HG03460 (cell line): Measurements from ENCODE around the gene DCK.
"Not testable (repeated sequence)": the region's sequence is repeated elsewhere in the genome, so short reads cannot be mapped to it uniquely, and the experiment has no call there.

Experiments
- ATAC-seq: cut with Tn5 transposase; IDR thresholded peaks from one replicate; pipeline ENCODE4 v1.9.1; 2021; ENCODE audit not compliant: unreplicated experiment

DCK gene

DNA sequence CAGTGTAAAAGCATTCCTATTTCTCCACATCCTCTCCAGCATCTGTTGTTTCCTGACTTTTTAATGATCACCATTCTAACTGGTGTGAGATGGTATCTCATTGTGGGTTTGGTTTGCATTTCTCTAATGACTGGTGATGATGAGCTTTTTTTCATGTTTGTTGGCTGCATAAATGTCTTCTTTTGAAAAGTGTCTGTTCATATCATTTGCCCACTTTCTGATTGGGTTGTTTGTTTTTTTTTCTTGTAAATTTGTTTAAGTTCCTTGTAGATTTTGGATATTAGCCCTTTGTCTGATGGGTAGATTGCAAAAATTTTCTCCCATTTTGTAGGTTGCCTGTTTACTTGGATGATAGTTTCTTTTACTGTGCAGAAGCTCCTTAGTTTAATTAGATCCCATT, 6.2 kb downstream of the DCK start:
- not testable (repeated sequence) for ATAC-seq

DNA sequence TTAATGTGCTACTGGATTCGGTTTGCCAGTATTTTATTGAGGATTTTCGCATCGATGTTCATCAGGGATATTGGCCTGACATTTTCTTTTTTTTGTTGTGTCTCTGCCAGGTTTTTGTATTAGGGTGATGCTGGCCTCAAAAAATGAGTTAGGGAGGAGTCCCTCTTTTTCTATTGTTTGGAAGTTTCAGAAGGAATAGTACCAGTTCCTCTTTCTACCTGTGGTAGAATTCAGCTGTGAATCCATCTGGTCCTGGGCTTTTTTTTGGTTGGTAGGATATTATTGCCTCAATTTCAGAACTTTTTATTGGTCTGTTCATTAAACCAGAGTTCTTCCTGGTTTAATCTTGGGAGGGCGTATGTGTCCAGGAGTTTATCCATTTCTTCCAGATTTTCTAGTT, 7.9 kb downstream of the DCK start:
- ATAC-seq: not testable (repeated sequence)

DNA sequence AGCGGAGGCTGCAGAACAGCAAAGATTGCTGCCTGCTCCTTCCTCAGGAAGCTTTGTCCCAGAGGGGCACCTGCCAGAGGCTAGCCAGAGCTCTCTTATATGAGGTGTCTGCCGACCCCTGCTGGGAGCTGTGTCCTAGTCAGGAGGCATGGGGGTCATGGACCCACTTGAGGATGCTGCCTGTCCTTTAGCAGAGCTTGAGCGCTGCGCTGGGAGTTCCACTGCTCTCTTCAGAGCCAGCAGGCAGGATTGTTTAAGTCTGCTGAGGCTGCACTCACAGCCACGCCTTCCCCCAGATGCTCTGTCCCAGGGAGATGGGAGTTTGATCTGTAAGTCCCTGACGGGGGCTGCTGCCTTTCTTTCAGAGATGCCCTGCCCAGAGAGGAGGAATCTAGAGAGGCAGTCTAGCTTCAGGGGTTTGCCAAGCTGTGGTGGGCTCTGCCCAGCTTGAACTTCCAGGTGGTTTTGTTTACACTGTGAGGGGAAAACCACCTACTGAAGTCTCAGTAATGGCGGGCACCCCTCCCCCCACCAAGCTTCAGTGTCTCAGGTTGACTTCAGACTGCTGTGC, 10.9 kb downstream of the DCK start:
- no peak for ATAC-seq

DNA sequence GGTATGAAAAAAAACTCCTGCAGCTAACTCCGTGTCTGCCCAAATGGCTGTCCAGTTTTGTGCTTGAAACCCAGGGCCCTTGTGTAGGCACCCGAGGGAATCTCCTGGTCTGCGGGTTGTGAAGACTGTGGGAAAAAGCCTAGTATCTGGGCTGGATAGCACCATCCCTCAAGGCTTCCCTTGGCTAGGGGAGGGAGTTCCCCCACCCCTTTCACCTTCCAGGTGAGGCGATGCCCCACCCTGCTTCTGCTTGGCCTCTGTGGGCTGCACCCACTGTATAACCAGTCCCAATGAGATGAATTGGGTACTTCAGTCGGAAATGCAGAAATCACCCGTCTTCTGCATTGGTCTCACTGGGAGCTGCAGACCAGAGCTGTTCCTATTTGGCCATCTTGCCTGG, 11.6 kb downstream of the DCK start:
- ATAC-seq: not testable (repeated sequence)

DNA sequence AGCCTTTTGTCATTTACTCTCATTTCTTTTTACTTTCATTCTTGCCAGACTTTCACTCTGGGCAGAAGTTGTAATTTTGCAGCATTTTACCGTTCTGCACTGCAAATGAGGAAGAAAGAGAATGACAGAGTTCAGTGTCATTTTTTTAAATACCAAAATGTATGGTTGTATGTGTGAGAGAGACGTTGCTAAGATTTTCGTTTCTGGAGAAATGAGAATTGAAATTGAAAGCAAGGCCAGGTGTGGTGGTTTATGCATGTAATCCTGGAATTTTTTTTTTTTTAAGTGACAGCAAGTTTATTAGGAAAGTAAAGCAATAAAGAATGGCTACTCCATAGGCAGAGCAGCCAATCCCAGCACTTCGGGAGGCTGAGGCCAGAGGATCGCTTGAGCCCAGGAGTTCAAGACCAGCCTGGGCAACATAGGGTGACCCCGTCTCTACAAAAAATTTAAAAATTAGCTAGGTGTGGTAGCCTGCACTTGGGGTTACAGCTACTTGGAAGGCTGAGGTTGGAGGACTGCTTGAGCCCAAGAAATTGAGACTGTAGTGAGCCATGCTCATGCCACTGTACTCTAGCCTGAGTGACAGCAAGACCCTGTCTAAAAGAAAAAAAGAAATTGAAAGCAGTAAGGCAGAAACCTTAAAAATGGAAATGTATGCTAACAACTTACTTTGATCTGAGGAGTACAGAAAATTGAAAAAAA, 12.9 kb downstream of the DCK start:
- peak; percentile 77 for ATAC-seq

DNA sequence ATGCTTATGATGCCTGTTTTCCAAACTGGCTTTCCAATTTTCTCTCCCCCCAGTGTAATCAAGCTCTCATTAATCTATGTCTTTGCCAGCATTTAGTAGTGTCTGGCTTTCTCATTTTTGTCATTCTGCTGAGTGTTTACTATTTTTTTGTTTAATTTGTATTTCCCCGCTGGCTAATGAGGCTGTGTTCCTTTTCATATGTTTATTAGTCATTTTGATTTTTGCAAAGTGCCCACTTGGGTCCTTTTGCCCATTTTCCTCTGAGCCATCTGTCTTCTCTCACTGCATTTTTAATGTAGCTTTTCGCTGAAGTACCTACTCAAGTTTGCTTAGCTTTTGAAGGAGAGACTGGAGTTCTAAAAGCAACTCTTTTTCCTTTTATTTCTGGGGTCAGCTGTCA, 14.7 kb downstream of the DCK start:
- no peak for ATAC-seq

DNA sequence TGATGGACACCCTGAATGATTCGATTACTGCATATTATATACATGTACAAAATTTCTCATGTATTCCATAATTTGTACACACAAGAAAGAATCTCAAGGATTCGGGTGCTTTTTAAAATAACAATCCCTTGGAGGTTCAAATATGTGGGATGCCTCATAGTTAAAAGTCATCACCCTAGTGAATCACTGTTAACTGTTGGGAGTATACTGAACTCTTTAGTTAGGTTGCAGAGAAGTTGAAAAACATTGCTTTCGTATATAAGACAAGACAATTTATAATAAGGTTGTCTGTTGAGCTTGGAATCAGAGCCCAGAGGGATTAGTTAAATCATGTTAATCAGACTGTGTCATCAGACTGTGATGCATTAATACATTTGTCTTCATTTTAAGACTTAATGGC, 15.6 kb downstream of the DCK start:
- ATAC-seq: no peak

DNA sequence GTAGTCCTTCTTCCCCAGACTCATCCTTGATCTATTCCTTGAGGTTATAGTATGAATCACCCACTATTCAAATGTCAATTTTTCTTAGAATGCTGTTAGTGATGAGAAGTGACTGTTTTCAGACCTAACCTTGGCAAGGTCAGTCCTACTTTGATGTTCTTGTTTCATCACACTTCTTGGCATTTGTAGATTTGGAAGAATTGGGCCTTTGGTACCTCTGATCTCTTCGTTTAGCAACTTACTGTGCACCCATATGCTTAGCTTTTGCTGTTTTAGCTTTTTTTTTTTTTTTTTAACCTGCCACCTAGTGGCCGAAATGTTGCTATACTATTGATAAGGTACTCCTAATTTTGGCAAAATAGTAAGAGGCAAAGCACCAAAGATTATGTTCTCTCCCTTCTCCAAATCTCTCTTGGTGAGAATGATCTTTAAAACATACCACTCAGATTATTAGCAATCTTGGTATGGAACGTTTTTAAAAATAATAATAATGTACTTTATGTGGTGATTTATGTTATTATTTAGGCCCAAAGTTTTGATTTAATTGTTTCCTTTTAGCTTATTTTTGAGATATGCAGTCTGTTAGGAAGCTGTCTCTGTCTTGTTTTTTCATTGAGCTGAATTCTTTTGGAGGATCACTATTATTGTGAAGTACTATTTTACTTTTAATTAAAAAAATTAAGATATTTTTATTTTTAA, 16.6 kb downstream of the DCK start:
- no peak for ATAC-seq

DNA sequence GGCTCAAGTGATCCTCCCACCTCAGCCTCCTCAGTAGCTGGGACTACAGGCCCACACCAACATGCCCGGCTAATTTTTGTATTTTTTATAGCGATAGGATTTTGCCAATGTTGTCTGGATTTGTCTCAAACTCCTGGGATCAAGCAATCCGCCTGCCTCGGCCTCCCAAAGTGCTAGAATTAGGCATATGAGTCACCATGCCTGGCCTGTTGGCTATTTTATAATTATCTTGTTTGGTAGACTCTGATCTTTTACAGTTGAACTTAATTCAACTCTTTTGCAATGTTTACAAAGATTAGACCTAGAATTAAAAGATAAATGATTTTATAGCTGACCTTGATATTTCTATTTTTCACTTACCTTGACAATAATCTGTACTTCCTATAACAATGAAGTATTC, 18.0 kb downstream of the DCK start:
- ATAC-seq: no peak

DNA sequence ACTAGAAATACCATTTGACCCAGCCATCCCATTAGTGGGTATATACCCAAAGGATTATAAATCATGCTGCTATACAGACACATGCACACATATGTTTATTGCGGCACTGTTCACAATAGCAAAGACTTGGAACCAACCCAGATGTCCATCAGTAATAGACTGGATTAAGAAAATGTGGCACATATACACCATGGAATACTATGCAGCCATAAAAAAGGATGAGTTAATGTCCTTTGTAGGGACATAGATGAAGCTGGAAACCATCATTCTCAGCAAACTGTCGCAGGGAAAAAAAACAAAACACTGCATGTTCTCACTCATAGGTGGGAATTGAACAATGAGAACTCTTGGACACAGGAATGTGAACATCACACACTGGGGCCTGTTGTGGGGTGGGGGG, 23.9 kb downstream of the DCK start:
- ATAC-seq: not testable (repeated sequence)

DNA sequence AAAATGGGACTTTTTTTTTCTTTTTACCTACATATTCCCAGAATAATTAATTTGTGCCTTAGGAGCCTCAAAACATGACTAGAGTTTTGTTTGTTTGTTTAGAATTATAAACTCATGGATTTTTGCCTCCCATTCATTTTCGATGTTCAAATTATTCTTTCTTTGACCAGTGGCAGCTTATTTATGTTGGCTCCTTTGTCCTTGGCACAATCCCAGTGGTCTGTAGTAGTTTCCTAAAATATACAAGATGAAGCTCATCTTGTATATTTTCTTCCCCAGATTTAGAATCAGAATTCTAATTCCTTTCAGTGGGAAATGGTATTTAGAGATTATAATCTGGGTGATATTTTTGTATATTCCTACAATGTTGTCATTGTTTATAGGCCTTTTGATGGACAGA, 27.2 kb downstream of the DCK start:
- ATAC-seq: no peak

DNA sequence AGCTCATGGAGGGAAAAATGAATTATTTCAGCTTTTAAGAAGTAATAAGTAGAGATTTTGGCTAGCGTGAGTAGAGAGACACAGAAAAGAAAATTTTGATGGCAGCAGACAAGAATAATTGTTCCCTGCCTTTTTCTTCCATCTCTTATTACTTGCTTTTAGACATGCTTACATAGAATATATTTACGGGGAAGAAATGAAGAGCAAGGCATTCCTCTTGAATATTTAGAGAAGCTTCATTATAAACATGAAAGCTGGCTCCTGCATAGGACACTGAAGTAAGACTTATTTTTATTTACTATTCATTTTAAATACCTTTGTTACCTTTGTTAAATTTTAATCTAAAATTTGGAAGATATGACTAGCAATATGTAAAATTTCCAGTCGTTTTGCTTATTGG, 32.2 kb downstream of the DCK start:
- no peak for ATAC-seq

DNA sequence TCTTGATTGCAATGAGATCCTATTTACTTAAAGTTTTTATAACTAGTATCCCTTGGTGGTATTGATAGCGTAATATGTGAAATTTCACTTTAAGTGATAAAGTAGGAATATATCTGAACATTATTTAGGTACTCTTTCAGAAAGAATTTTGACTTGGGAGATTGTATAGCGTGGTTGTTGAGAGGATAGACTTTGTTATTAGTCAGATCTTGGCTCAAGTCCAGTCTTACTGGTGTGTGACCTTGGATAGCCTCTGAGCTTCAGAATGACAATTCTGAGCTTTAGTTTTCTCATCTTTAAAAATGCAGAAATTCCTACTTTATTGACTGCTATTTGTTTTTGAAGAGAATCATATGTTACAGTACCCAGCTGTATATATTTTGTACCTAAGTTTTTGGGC, 32.6 kb downstream of the DCK start:
- ATAC-seq: no peak

DNA sequence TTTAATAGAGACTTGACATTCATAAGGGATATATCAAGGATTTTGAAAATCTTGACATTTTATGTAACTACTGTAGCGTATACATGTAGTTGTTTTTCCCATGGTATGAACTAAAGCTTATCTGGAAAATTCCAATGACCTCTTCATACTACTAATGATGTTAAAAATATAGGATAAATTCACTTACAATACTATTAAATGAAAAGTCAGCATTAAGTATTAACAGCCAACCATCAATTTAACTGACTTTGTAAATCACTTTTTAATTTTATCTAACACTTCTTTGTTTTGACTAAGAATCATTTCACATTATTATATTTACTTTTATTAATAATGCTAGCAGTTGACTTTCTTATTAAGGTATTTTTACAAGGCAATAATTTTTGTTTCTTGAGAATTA, 34.2 kb downstream of the DCK start:
- no peak for ATAC-seq

DNA sequence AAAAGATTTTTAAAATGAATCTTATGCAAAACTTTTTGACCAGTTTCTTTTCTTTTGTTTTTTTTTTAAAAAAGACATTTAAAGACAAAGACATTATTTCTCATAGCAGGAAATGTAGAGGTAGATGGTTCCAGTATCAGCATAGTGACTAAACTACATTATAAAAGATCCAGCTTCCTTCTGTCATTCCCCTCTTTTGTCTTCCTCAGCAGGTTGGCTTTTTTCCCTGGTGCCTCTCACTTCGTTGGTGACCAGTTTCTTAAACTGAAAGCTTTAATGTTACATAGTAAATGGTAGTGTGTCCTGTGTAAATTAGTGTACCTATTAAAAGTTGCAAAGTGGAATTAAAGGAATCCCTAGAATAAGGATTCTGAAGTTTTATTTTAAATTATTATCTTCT, 36.1 kb downstream of the DCK start:
- no peak for ATAC-seq

DNA sequence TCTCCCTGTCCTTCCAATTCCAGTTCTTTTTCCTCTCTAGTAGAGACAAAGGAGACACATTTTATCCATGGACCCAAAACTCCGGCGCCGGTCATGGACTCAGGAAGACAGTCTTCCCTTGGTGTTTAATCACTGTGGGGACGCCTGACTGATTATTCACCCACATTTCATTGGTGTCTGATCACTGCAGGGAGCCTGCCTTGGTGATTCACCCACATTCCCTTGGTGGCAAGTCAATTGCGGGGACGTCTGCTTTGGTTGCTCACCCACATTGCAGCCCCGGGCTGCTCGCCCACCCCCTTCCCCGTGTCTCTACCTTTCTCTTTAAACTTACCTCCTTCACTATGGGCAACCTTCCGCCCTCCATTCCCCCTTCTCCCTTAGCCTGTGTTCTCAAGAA, 38.7 kb downstream of the DCK start:
- not testable (repeated sequence) for ATAC-seq

DNA sequence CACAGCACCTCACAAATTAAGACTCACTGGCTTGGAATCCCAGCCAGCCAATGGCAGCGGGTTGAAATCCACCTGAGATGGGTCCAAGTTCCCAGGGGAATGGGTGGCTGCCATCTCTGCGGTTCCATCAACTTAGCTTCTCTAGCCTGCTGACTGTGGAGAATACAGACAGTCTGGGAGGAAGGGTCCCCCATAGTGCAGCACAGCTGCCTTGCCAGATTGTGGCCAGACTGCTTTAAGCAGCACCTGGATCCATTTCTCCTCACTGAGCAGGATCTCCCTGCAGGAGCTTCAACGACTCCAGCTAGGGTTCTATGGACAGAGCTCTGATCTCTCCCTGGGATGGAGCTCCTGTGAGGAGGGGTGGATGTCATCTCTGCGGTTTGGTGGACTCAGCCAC, 51.8 kb downstream of the DCK start:
- no peak for ATAC-seq

DNA sequence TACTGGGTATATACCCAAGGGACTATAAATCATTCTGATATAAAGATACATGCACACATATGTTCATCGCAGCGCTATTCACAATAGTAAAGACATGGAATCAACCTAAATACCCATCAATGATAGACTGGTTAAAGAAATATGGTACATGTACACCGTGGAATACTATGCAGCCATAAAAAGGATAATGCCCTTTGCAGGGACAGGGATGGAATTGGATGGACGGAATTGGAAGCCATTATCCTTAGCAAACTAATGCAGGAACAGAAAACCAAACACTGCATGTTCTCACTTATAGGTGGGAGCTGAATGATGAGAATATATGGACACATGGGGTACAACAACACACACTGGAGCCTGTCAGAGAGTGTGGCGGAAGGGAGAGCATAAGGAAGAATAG, 55.9 kb downstream of the DCK start:
- no peak for ATAC-seq

DNA sequence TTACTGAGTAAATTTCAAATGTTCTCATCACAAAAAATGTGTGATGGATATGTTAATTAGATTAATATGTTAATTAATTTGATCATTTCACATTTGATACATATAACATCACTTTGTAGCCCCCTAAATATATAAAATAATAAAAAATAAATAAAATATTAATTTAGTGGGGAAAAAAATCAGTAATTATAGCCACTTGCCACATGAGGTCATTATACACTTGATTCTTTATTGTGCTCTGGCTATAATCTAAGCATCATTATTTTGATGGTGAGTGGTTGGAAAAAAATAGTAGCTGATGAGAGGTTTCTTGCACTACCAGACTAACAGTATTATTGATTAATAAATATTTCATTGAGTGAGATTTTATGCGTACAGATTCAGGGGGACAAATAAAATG, 57.4 kb downstream of the DCK start:
- no peak for ATAC-seq

DNA sequence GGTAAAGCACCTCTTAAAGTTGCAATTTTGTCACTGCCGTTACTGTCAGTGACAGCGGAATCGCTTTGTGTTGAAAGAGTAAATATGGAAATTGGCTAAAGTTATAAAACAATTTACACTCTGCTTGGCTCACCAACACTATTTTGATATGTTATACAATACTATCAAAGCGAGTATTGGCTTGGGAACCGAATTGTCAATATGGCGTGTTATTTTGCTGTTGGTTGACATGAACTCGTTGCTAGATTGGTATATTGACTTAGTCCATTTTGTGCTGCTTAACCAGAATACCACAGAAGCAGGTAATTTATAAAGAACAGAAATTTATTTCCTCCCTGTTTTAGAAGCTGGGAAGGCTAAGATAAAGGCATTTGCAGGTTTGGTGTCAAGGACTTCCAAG, 58.6 kb downstream of the DCK start:
- ATAC-seq: no peak

DNA sequence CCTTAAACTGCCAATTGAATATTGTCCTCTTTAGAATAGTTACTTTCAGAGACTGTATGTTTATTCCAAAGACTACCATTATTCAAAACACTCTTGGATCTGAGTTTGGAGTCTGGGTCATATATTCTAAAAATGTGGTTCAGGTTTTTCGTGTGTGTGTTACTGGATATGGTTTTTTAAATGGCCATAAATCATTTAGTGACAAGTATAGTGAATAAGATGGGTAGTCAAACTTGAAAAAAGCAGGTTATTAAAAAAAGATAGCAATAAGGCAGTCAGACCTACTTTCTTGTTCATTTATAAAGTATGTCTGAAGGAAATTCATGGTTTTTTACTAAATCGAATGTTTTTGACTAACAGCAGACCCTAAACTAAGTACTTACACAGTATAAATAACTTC, 59.3 kb downstream of the DCK start:
- ATAC-seq: no peak

DNA sequence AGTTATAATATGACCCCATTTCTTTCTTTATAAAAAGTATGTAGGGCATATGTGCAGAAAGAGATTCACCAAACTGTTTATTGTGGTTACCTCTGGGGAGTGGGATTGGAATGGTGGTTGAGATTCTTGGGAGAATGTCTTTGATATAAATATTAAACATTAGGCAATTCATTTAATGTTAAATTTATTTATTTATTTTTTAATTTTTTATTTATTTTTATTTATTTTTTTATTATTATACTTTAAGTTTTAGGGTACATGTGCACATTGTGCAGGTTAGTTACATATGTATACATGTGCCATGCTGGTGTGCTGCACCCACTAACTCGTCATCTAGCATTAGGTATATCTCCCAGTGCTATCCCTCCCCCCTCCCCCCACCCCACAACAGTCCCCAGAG, 60.2 kb downstream of the DCK start:
- not testable (repeated sequence) for ATAC-seq

DNA sequence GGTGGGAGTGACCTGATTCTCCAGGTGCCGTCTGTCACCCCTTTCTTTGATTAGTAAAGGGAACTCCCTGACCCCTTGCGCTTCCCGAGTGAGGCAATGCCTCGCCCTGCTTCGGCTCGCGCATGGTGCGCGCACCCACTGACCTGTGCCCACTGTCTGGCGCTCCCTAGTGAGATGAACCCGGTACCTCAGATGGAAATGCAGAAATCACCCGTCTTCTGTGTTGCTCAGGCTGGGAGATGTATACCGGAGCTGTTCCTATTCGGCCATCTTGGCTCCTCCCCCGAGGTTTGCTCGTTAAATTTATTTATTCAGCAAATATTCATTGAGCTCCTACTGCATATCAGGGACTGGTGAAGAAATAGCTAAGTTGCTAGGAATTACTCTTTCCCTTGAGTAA, 66.1 kb downstream of the DCK start:
- ATAC-seq: not testable (repeated sequence)
